SKM-1 treated with dmso at 0.1 percent for 144 hours (cell line): ENCODE results near the gene KRTAP3-1.
A peak's percentile ranks its signal among the peaks of the same experiment; 100 is the strongest.

Experiments used
- DNase-seq: peaks from one replicate; lab custom pipeline; 2025; ENCODE audit not compliant: unreplicated experiment; lab: John Stamatoyannopoulos, UW

The KRTAP3-1 gene

GRCh38 chr17:40980596-40980995 is 28.3 kb downstream of the KRTAP3-1 start:
- DNase-seq, result no peak

- DNase-seq, result no peak
Measured at GRCh38 chr17:40980117-40980516, 28.8 kb downstream of the KRTAP3-1 start.

- DNase-seq, result no peak
Measured at GRCh38 chr17:40978575-40979151, 30.3 kb downstream of the KRTAP3-1 start.

- no peak for DNase-seq
Measured at GRCh38 chr17:40975516-40975915, 33.4 kb downstream of the KRTAP3-1 start.

GRCh38 chr17:40974366-40974765 is 34.6 kb downstream of the KRTAP3-1 start:
- DNase-seq, result no peak

- no peak for DNase-seq
Measured at GRCh38 chr17:40967582-40967981, 41.3 kb downstream of the KRTAP3-1 start.

GRCh38 chr17:40966848-40967247 is 42.1 kb downstream of the KRTAP3-1 start, which contains the start of gene KRT39:
KRT39 (minus strand) TSS chr17:40966948; CDS start chr17:40966856, 92 bp downstream.
- DNase-seq, result no peak

- peak; percentile 12 for DNase-seq
Measured at GRCh38 chr17:40963838-40964237, 45.1 kb downstream of the KRTAP3-1 start.

GRCh38 chr17:40962059-40962561 is 46.8 kb downstream of the KRTAP3-1 start:
- DNase-seq, result no peak

GRCh38 chr17:40961591-40961990 is 47.3 kb downstream of the KRTAP3-1 start:
- no peak for DNase-seq

GRCh38 chr17:40960144-40960543 is 48.8 kb downstream of the KRTAP3-1 start:
- DNase-seq, result no peak
